HepG2 (cell line): Measurements from ENCODE around the gene HYLS1. TPM values are rescaled to one million over a fixed set of nuclear protein-coding genes. Genes with fewer than 3 reads are reported as not detected.

Source experiments
- ATAC-seq: fragments of 200-7000 bp; cut with Tn5 transposase; 3 replicates; pipeline ENCODE4 v1.9.1; 2020; ENCODE audit warnings: mild to moderate bottlenecking, moderate library complexity
- BruUV-seq: library from RNA; stranded (reverse); fragments of 400-500 nt; replicated peaks from 2 replicates; lab custom pipeline; 2021; lab: Mats Ljungman, UMichigan
- CTCF ChIA-PET: fragments of 300-600 bp; formaldehyde crosslinking; extraction: SDS; loops from one replicate; lab custom pipeline; 2021; ENCODE audit warnings: low total read pairs, inconsistent platforms, low intra/inter-chr PET ratio; lab: Yijun Ruan, JAX
- POLR2A ChIA-PET: fragments of 350-600 bp; sonication (Branson Sonifier 250); formaldehyde crosslinking; loops from one replicate; lab custom pipeline; 2020; ENCODE audit warnings: antibody characterized with exemption, inconsistent platforms; lab: Yijun Ruan, JAX
- DNase-seq: peaks from one replicate; pipeline ENCODE4 v3.0.0-alpha.2; 2015; ENCODE audit warnings: low spot score
- FAIRE-seq: peaks from 3 replicates; lab custom pipeline; 2011; peaks lifted over from hg19 to GRCh38; lab: Jason Lieb, UNC
- H2AFZ ChIP-seq: one replicate; pipeline ENCODE4 v1.6.1; 2011; ENCODE audit warnings: low read length, inconsistent platforms
- H3K27ac ChIP-seq: fragments of 300-600 bp; 3 replicates; pipeline ENCODE4 v1.8.0; 2011; ENCODE audit warnings: mixed run types, mild to moderate bottlenecking, mixed read lengths, low read length, inconsistent platforms; ENCODE audit not compliant: insufficient read depth; ENCODE audit errors: extremely low read length
- H3K27me3 ChIP-seq, 2 experiments: fragments of 200-600 bp in 1 of 2; 2 replicates in 1 of 2; 3 replicates in 1 of 2; pipeline versions ENCODE4 v1.6.0 to v1.8.0; 2011; ENCODE audit warnings: low read length in 2 of 2, mild to moderate bottlenecking in 2 of 2, moderate library complexity in 2 of 2, inconsistent platforms in 1 of 2; ENCODE audit not compliant: insufficient read depth in 2 of 2, control insufficient read depth in 1 of 2
- H3K36me3 ChIP-seq, 2 experiments: fragments of 200-600 bp in 1 of 2; replicated peaks in 1 of 2; 2 replicates in 1 of 2; 3 replicates in 1 of 2; pipeline versions ENCODE4 v1.5.1 to v1.8.0; 2011; ENCODE audit warnings: low read length in 2 of 2, inconsistent platforms in 1 of 2; ENCODE audit not compliant: insufficient read depth in 2 of 2, control insufficient read depth in 1 of 2
- H3K4me1 ChIP-seq: 2 replicates; pipeline ENCODE4 v1.5.1; 2012; ENCODE audit warnings: low read length, inconsistent platforms; ENCODE audit not compliant: insufficient read depth
- H3K4me2 ChIP-seq: 2 replicates; pipeline ENCODE4 v1.6.0; 2011; ENCODE audit warnings: low read depth, low read length, inconsistent platforms
- H3K4me3 ChIP-seq, 3 experiments: fragments of 200-600 bp in 1 of 3; sonication (generic), shearing (Covaris generic) in 1 of 3; replicated peaks in 1 of 3; 2 replicates each; pipeline ENCODE4 v1.5.1; 2011 to 2016; ENCODE audit warnings: low read length in 3 of 3, inconsistent platforms in 2 of 3, low read depth in 2 of 3, mild to moderate bottlenecking in 2 of 3, control low read depth in 1 of 3, mixed read lengths in 1 of 3; ENCODE audit not compliant: insufficient read depth in 1 of 3
- H3K79me2 ChIP-seq: one replicate; pipeline ENCODE4 v1.6.1; 2011; ENCODE audit warnings: low read length, inconsistent platforms; ENCODE audit not compliant: insufficient read depth
- H3K9ac ChIP-seq: 2 replicates; pipeline ENCODE4 v1.6.0; 2011; ENCODE audit warnings: mild to moderate bottlenecking, low read depth, low read length, inconsistent platforms; ENCODE audit not compliant: insufficient read depth
- H3K9me3 ChIP-seq: 2 replicates; pipeline ENCODE4 v1.5.1; 2012; ENCODE audit warnings: mild to moderate bottlenecking, low read length
- H4K20me1 ChIP-seq: 2 replicates; pipeline ENCODE4 v1.6.0; 2011; ENCODE audit warnings: inconsistent platforms, mild to moderate bottlenecking, low read length, moderate library complexity; ENCODE audit not compliant: insufficient read depth
- BCL6 ChIP-seq: IDR thresholded peaks from 2 replicates; pipeline ENCODE4 v1.6.1; 2016; ENCODE audit warnings: missing genetic modification reagents, missing compliant biosample characterization
- NRL ChIP-seq: sonication (generic); formaldehyde crosslinking; IDR thresholded peaks from 2 replicates; pipeline ENCODE4 v1.5.0; 2020; ENCODE audit warnings: missing genetic modification reagents, mild to moderate bottlenecking, moderate library complexity, borderline replicate concordance
- THRA ChIP-seq: sonication (generic); formaldehyde crosslinking; IDR thresholded peaks from 2 replicates; pipeline ENCODE4 v1.4.0; 2020; ENCODE audit warnings: missing genetic modification reagents, borderline replicate concordance
- ZNF354B ChIP-seq: sonication (generic); formaldehyde crosslinking; IDR thresholded peaks from 2 replicates; pipeline ENCODE4 v1.8.0; 2022; ENCODE audit warnings: mild to moderate bottlenecking, missing genetic modification reagents
- ZNF543 ChIP-seq: sonication (generic); formaldehyde crosslinking; IDR thresholded peaks from 2 replicates; pipeline ENCODE4 v1.4.0; 2020; ENCODE audit warnings: mild to moderate bottlenecking, missing genetic modification reagents
- WGBS: methylation state at CpG from one replicate; pipeline ENCODE4 v1.1.6; 2017; ENCODE audit warnings: low lambda C conversion rate; 5-methylcytosine and 5-hydroxymethylcytosine counted together
- in situ Hi-C: cut with HindIII; loops from 2 replicates; pipeline ENCODE4 v1.10.0; 2017; ENCODE audit warnings: low pct_unique_long_range_greater_than_20kb; ENCODE audit not compliant: extremely low pct_ligation_motif_present
- intact Hi-C: fragments of 100-400 bp; cut with micrococcal nuclease; formaldehyde crosslinking; loops from one replicate; pipeline ENCODE4 v1.10.0; 2022; ENCODE audit not compliant: unreplicated experiment
- polyA plus RNA-seq, 8 experiments: library from polyadenylated mRNA; depleted of rRNA in 3 of 8; stranded (reverse) in 7 of 8; unstranded in 1 of 8; fragments of >200 nt; fragmentation: Illumina TruSeq in 4 of 8; extraction: Trizol in 4 of 8; gene quantifications; 2 replicates each; pipeline versions ENCODE4 v1.2.1 to v1.2.3, GENCODE V29; 2011 to 2016; ENCODE audit warnings: low read depth in 4 of 8, missing spikeins in 1 of 8, mixed read lengths in 1 of 8; ENCODE audit not compliant: insufficient read depth in 1 of 8
- total RNA-seq, 5 experiments: library from RNA; depleted of rRNA; stranded (reverse); fragments of >200 nt; fragmentation: Illumina TruSeq; extraction: Trizol; gene quantifications; 2 replicates each; pipeline ENCODE4 v1.2.3, GENCODE V29; 2016; ENCODE audit warnings: low read depth in 1 of 5
- TF ChIP-seq, protein P1 (sequence below): fragments of 450-650 bp; IDR thresholded peaks from 2 replicates; pipeline ENCODE4 v1.6.1; 2017
- TF ChIP-seq, protein P2 (sequence below): sonication (generic); formaldehyde crosslinking; IDR thresholded peaks from 2 replicates; pipeline ENCODE4 v1.5.1; 2020; ENCODE audit warnings: missing genetic modification reagents, mild to moderate bottlenecking, borderline replicate concordance

Gene HYLS1
- total and polyA plus RNA-seq, 2 of the 13 experiments (the other 11 are each of a cell fraction or from before 2014, with no cell fraction given) = 1.3 to 3.8 TPM

- peaks cover 51% of the 10 kb centered on the region for H3K4me1 ChIP-seq
- H3K4me2 ChIP-seq = no peak overlapping the region
- no peak overlapping the region for H3K9ac ChIP-seq
- H3K27me3 ChIP-seq = peaks cover 0 to 3% of the 10 kb centered on the region in 2 experiments; a peak in 1 of 5 replicates
- H3K36me3 ChIP-seq = no peaks in the 10 kb centered on the region
- DNase-seq (no peak), FAIRE-seq (no peak), ATAC-seq (no peak)
- ChIA-PET CTCF (no interaction called here), POLR2A (no interaction called here)
- 65% methylated on average over 9 of the region's 24 CpGs for WGBS
- no TSS peak for BruUV-seq
- H3K9me3 ChIP-seq = no peaks in the 10 kb centered on the region
- no peak overlapping the region for H3K4me3 ChIP-seq
- TF ChIP-seq, protein P1, sequence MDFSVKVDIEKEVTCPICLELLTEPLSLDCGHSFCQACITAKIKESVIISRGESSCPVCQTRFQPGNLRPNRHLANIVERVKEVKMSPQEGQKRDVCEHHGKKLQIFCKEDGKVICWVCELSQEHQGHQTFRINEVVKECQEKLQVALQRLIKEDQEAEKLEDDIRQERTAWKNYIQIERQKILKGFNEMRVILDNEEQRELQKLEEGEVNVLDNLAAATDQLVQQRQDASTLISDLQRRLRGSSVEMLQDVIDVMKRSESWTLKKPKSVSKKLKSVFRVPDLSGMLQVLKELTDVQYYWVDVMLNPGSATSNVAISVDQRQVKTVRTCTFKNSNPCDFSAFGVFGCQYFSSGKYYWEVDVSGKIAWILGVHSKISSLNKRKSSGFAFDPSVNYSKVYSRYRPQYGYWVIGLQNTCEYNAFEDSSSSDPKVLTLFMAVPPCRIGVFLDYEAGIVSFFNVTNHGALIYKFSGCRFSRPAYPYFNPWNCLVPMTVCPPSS = no peak
- TF ChIP-seq NRL (CRISPR knock-in tag) = 0 out of 2 replicates have a peak, but pooled peaks have one; percentile 22
- no peaks in the 10 kb centered on the region for H4K20me1 ChIP-seq
- no peak overlapping the region for H2AFZ ChIP-seq
- H3K79me2 ChIP-seq = no peaks in the 10 kb centered on the region
- intact Hi-C loops = no loop called here
- in situ Hi-C loops = no loop called here
- no peak overlapping the region for H3K27ac ChIP-seq
These were observed 60.2 kb downstream of the HYLS1 start for GRCh38 chr11:125947419-125948277.

GRCh38 chr11:125948278-125949051 is 61.0 kb downstream of the HYLS1 start:
- FAIRE-seq (no peak), ATAC-seq (peak; percentile 5; the same call in 1 of the 3 replicates), DNase-seq (no peak)
- in situ Hi-C loops = no loop called here
- Histone ChIP-seq H3K79me2 (no peaks in the 10 kb centered on the region), H3K36me3 (no peaks in the 10 kb centered on the region), H4K20me1 (no peaks in the 10 kb centered on the region), H3K4me2 (peak overlapping the region; percentile 24; the same call in 1 of the 2 replicates), H3K27ac (no peak overlapping the region), H3K9ac (no peak overlapping the region), H3K27me3 (peaks cover 0 to 3% of the 10 kb centered on the region in 2 experiments; a peak in 1 of 5 replicates), H3K9me3 (no peaks in the 10 kb centered on the region), H2AFZ (no peak overlapping the region), H3K4me3 (no peak overlapping the region), H3K4me1 (peaks cover 43% of the 10 kb centered on the region)
- POLR2A ChIA-PET = no interaction called here
- intact Hi-C loops = no loop called here
- BruUV-seq = no TSS peak
- CTCF ChIA-PET = no interaction called here
- WGBS = 54% methylated on average over 10 of the region's 23 CpGs
- TF ChIP-seq, protein P2, sequence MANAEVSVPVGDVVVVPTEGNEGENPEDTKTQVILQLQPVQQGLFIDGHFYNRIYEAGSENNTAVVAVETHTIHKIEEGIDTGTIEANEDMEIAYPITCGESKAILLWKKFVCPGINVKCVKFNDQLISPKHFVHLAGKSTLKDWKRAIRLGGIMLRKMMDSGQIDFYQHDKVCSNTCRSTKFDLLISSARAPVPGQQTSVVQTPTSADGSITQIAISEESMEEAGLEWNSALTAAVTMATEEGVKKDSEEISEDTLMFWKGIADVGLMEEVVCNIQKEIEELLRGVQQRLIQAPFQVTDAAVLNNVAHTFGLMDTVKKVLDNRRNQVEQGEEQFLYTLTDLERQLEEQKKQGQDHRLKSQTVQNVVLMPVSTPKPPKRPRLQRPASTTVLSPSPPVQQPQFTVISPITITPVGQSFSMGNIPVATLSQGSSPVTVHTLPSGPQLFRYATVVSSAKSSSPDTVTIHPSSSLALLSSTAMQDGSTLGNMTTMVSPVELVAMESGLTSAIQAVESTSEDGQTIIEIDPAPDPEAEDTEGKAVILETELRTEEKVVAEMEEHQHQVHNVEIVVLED (CRISPR knock-in tag) = no peak
- TF ChIP-seq THRA (CRISPR knock-in tag) (peak; percentile 43; the same call in 1 of the 2 replicates), ZNF543 (CRISPR knock-in tag) (no peak), BCL6 (CRISPR knock-in tag) (peak; percentile 67), ZNF354B (CRISPR knock-in tag) (no peak)
